HG03565 (cell line): ENCODE measurements around the gene LILRA6.
A peak's percentile ranks its signal among the peaks of the same experiment; 100 is the strongest.
"Not testable (repeated sequence)": the region's sequence is repeated elsewhere in the genome, so short reads cannot be mapped to it uniquely, and the experiment has no call there.

ENCODE experiments used
- ATAC-seq: cut with Tn5 transposase; IDR thresholded peaks from one replicate; pipeline ENCODE4 v1.9.1; 2021; ENCODE audit warnings: mild to moderate bottlenecking, moderate library complexity; ENCODE audit not compliant: unreplicated experiment

The LILRA6 gene

GRCh38 chr19:54233941-54234340 lies 8.6 kb downstream of the LILRA6 start:
- ATAC-seq, result no peak

- ATAC-seq, result peak; percentile 37
Measured at GRCh38 chr19:54231077-54231931, 11.3 kb downstream of the LILRA6 start.

GRCh38 chr19:54230031-54230430 lies 12.6 kb downstream of the LILRA6 start:
- ATAC-seq, result no peak

- ATAC-seq, result no peak
Measured at GRCh38 chr19:54229146-54229545, 13.4 kb downstream of the LILRA6 start.

- not testable (repeated sequence) for ATAC-seq
Measured at GRCh38 chr19:54224619-54225018, 18.0 kb downstream of the LILRA6 start.

- ATAC-seq, result not testable (repeated sequence)
Measured at GRCh38 chr19:54223937-54224281, 18.7 kb downstream of the LILRA6 start.

- ATAC-seq, result not testable (repeated sequence)
Measured at GRCh38 chr19:54223277-54223936, 19.2 kb downstream of the LILRA6 start.

GRCh38 chr19:54222474-54223276 lies 19.9 kb downstream of the LILRA6 start, which contains the start of gene LILRB3:
Gene LILRB3 (minus strand): TSS chr19:54223007. CDS start chr19:54222976, 31 bp downstream.
- ATAC-seq, result not testable (repeated sequence)

DNA sequence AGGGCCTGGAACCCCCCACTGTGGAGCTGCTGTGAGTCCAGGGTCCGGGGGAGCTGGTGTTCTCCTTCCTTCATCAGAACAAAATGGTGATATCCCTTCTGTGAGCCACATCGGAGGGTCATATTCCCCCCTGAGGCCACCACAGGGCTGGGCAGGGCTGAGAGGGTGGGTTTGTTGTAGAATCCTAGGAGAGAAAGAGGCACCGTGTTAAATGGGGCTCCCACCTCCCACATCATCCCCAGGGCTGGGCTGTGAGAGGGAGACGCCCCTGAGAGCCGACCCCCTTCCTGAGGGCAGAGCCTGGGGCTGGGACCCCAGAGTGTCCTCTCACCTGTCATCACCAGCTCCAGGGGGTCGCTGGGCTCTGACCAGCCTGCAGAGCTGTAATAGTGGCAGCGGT lies 20.6 kb downstream of the LILRA6 start:
- ATAC-seq, result not testable (repeated sequence)

DNA sequence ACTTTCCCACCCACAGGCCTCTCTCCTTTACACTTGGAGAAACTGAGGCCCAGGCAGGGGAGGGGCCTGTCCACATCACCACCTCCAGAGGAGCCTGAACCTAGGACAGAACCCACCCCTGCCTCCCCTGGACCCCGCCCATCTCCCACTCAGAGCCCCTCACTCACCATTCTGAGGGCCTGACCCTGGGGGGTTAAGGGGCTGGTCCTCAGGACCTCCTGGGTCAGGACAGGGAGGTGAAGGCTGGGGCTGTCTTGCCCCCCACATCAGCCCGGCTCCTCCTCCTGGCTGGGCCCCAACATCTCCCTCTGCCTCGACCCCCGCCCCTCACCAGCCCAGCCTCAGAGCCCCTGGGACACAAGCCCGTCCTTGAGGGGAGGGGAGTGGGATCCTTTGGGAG lies 22.9 kb downstream of the LILRA6 start:
- ATAC-seq, result not testable (repeated sequence)

GRCh38 chr19:54218960-54219661 lies 23.5 kb downstream of the LILRA6 start:
- no peak for ATAC-seq

- ATAC-seq, result no peak
Measured at GRCh38 chr19:54218259-54218658, 24.3 kb downstream of the LILRA6 start.

DNA sequence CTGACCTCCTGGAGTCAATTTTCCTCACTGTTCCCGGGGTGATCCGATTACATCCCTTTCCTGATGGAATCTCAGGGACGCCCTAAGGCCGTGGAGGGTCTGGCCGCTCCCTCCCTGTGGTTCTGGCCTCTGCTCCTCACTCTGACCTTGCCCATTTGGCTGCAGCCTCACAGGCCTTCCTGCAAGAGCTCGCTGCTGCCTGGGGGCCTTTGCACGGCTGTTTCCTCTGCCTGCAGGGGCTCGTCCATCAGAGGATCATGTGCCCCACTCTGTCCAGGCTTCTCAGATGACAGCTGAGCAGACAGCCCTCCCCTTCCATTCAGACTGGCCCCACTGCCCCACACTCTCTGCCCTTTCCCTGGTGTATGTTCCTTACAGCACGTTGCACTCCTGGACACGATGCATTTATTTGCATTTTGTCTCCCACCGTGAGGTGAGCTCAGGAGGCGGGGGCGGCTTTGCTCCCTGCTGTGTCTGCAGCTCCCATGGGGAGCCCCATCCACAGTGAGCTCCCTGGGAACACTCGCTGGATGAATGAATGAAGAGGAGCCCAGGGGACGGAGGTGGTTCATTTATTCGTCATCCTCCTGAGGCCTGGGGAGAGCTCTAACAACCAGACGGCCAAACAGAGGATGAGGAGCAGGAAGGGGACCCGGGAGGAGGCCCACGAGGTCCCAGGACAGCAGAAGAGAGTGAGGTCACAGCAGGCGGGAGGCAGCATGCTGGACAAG lies 24.9 kb downstream of the LILRA6 start:
- ATAC-seq, result not testable (repeated sequence)

DNA sequence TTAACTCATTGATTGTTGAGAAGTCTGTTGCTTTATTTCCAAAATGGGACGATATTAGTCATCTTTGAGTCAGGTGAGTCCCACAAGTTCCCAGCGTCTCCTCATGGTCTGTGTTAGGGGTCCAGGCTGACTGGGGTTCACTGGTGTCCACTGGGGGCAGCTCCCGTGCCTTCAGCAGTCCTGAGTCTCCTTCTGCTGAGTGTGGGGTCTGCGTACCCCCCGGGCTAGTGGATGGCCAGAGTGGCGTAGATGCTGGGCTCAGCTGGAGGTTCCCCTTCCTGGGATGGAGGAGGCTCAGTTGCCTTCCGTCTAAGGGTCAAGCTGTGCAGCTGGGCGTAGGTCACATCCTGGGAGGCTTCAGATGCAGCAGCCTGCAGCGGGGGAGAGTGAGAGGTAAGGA lies 25.7 kb downstream of the LILRA6 start:
- no peak for ATAC-seq

- not testable (repeated sequence) for ATAC-seq
Measured at GRCh38 chr19:54214734-54215133, 27.9 kb downstream of the LILRA6 start.

DNA sequence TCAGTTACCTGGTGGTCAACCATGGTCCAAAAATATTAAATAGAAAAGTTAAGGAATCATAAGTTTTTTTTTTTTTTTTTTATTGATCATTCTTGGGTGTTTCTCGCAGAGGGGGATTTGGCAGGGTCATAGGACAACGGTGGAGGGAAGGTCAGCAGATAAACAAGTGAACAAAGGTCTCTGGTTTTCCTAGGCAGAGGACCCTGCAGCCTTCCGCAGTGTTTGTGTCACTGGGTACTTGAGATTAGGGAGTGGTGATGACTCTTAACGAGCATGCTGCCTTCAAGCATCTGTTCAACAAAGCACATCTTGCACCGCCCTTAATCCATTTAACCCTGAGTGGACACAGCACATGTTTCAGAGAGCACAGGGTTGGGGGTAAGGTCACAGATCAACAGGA lies 28.4 kb downstream of the LILRA6 start:
- not testable (repeated sequence) for ATAC-seq

- ATAC-seq, result no peak
Measured at GRCh38 chr19:54211235-54211634, 31.4 kb downstream of the LILRA6 start.

GRCh38 chr19:54209811-54210494 lies 32.6 kb downstream of the LILRA6 start:
- ATAC-seq, result no peak

GRCh38 chr19:54209058-54209810 lies 33.4 kb downstream of the LILRA6 start:
- ATAC-seq, result no peak
